ENCODE measurements around the gene MARF1. TPM values are rescaled to one million over a fixed set of nuclear protein-coding genes. Genes with fewer than 3 reads are reported as not detected.

The MARF1 gene
- total and polyA plus RNA-seq, 9 of the 15 experiments (the other 6 are each of a cell fraction or from before 2014, with no cell fraction given) = 4.7 to 33.2 (median 11.7) TPM

- TF ChIP-seq ZNF318 (IDR thresholded peaks at IDR 0.05; ENCODE audit: borderline replicate concordance in 1 of 2, low read depth in 1 of 2) (0 out of 4 replicates have a peak, but pooled peaks of 1 of the 2 experiments have one; percentile 12), DEAF1 (CRISPR knock-in tag; IDR thresholded peaks at IDR 0.05) (no peak), CGGBP1 (CRISPR knock-in tag; IDR thresholded peaks at IDR 0.05) (no peak), KDM5B (IDR thresholded peaks at IDR 0.05; ENCODE audit: insufficient replicate concordance, low read depth, low read length) (no peak), ATF2 (CRISPR knock-in tag; IDR thresholded peaks at IDR 0.05) (no peak), PCBP1 (IDR thresholded peaks at IDR 0.05; ENCODE audit: low read depth, low read length, poor library complexity, severe bottlenecking) (no peak), MEF2A (IDR thresholded peaks at IDR 0.05; ENCODE audit: control insufficient read depth, low read depth, low read length) (no peak), ZNF134 (CRISPR knock-in tag; conservative IDR thresholded peaks at IDR 0.05) (peak; percentile 49; the same call in 1 of the 2 replicates), SAFB2 (IDR thresholded peaks at IDR 0.05; ENCODE audit: borderline replicate concordance, low read depth, low read length, severe bottlenecking) (no peak), JUND (IDR thresholded peaks at IDR 0.05; ENCODE audit: borderline replicate concordance, low read depth, low read length) (no peak; the same call in none of the 2 replicates), JUND (tag; IDR thresholded peaks at IDR 0.05; ENCODE audit: borderline replicate concordance, low read depth, low read length) (no peak)
Observed at GRCh38 chr16:15576960-15577958, 65.7 kb downstream of the MARF1 start (continued).
